ES-I3 (cell line): Measurements from ENCODE around the gene PLCB4.

Source experiments
- H3K36me3 ChIP-seq: 2 replicates; pipeline ENCODE4 v1.6.1; 2013; ENCODE audit warnings: mild to moderate bottlenecking, low read length, control low read depth, moderate library complexity; ENCODE audit not compliant: insufficient read depth
- H3K4me1 ChIP-seq: 2 replicates; pipeline ENCODE4 v1.6.1; 2013; ENCODE audit warnings: mild to moderate bottlenecking, control low read depth, low read length; ENCODE audit not compliant: insufficient read depth
- H3K9ac ChIP-seq: 2 replicates; pipeline ENCODE4 v1.6.1; 2013; ENCODE audit warnings: low read depth, mild to moderate bottlenecking, low read length, moderate library complexity
- H3K9me3 ChIP-seq: 2 replicates; pipeline ENCODE4 v1.6.1; 2013; ENCODE audit warnings: mild to moderate bottlenecking, low read length, moderate library complexity; ENCODE audit not compliant: control insufficient read depth, insufficient read depth

The PLCB4 gene

DNA sequence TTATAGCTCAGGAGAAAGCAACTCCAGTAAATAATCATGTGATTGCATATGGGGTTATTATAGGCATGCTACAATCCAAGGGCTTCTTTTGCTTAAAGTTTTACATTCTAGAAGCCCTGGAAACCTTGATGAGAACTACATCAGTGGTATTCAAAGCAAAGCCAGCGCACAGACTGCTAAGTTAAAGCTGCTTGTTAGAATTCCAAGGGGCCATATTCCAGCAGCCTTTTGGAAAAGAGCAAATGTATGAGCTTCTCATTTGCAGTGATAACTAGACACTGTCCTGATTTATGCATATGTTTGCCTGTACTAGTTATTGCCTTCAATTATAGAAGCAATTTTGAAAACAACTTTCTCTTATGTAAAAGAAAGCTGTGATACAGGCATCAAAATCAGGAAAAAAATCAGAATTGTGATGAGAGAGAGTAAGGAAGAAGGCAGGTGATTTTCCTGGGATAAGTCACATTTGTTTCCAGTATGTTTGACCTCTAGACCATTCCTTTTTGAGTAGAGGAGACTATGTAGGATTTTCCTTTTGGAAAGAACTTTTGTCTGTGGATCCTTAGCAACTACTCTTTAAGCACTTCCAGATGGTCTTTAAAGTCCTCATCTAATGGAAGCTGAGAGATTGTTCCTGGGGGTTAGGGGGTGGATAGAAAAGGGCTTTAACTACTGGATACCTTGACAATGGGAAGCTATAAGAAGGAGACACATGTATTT lies 159.2 kb downstream of the PLCB4 start:
- Histone ChIP-seq H3K9ac (no peak overlapping the region), H3K9me3 (no peaks in the 10 kb centered on the region), H3K36me3 (0 out of 2 replicates have a peak, but pooled peaks cover 3% of the 10 kb centered on the region), H3K4me1 (0 out of 2 replicates have a peak, but pooled peaks cover 3% of the 10 kb centered on the region)

GRCh38 chr20:9228774-9229450 lies 160.0 kb downstream of the PLCB4 start:
- no peaks in the 10 kb centered on the region for H3K9me3 ChIP-seq
- no peak overlapping the region for H3K9ac ChIP-seq
- 0 out of 2 replicates have a peak, but pooled peaks cover 3% of the 10 kb centered on the region for H3K4me1 ChIP-seq
- H3K36me3 ChIP-seq, result 0 out of 2 replicates have a peak, but pooled peaks cover 3% of the 10 kb centered on the region

DNA sequence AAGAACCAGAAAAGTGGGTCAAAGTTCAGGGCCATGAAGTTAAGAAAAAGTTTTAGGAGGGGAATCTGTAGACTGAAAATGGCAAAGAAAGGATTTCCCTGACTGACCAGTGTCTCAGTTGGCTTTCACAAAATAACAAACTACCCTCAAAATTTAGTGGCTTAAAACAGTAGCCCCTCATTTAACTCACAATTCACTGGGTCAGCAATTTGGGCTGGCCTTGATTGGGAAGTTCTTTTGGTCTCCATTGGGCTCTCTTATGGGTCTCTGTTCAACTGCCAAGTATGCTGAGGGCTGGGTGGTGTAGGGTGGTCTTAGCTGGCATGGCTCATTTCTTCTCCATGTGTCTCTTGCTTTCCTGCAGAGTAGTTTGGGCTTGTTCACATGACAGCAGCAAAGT lies 161.5 kb downstream of the PLCB4 start:
- no peaks in the 10 kb centered on the region for H3K9me3 ChIP-seq
- 0 out of 2 replicates have a peak, but pooled peaks cover 3% of the 10 kb centered on the region for H3K4me1 ChIP-seq
- H3K36me3 ChIP-seq, result 0 out of 2 replicates have a peak, but pooled peaks cover 3% of the 10 kb centered on the region
- H3K9ac ChIP-seq, result no peak overlapping the region

GRCh38 chr20:9233804-9234203 lies 164.9 kb downstream of the PLCB4 start:
- Histone ChIP-seq H3K9me3 (peaks cover 11% of the 10 kb centered on the region), H3K9ac (no peak overlapping the region), H3K36me3 (no peaks in the 10 kb centered on the region; the same call in 1 of the 2 replicates), H3K4me1 (no peaks in the 10 kb centered on the region)

- Histone ChIP-seq H3K9ac (no peak overlapping the region), H3K4me1 (no peaks in the 10 kb centered on the region), H3K9me3 (peaks cover 11% of the 10 kb centered on the region), H3K36me3 (no peaks in the 10 kb centered on the region; the same call in 1 of the 2 replicates)
These were observed 166.6 kb downstream of the PLCB4 start for GRCh38 chr20:9235518-9235917.

GRCh38 chr20:9236458-9236857 lies 167.6 kb downstream of the PLCB4 start:
- H3K4me1 ChIP-seq, result peaks cover 4% of the 10 kb centered on the region; the same call in 1 of the 2 replicates
- no peak overlapping the region for H3K9ac ChIP-seq
- no peaks in the 10 kb centered on the region; the same call in 1 of the 2 replicates for H3K36me3 ChIP-seq
- H3K9me3 ChIP-seq, result peaks cover 11% of the 10 kb centered on the region

- peaks cover 4% of the 10 kb centered on the region; the same call in 1 of the 2 replicates for H3K4me1 ChIP-seq
- H3K36me3 ChIP-seq, result no peaks in the 10 kb centered on the region; the same call in 1 of the 2 replicates
- no peak overlapping the region for H3K9ac ChIP-seq
- peaks cover 3% of the 10 kb centered on the region for H3K9me3 ChIP-seq
These were observed 172.4 kb downstream of the PLCB4 start for GRCh38 chr20:9241232-9241692.

DNA sequence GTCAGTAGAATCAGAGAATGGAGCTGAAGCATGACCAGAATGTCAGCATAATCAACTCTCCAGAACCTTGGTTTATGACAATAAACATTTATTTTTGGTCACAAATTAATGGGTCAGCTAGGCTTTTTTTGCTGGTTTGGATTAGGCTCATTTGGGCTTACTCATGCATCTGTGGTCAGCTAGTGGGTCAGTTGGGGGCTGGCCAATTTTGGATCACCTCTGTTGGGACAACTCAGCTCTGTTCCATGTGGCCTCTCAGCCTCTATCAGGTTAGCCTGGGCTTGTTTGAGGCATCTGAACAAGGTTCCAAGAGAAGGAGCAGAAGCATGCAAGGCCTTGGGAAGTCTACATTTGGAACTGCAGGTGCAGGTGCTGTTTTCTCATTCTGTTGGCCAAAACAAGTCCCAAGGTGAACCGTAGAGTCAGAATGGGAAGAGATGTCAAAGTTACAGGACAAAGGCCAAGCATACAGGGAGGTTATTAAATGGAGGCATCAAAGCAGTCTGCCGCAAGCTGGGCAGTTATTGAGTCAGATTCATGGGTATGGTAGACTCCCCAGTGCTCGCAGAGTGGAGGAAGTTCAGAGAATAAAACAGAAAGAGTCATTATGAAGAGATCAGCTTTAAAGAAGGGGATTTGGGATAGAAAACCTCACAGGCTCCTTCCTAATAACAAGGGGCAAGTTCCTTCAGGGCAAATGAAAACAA lies 173.0 kb downstream of the PLCB4 start:
- Histone ChIP-seq H3K36me3 (no peaks in the 10 kb centered on the region; the same call in 1 of the 2 replicates), H3K4me1 (peaks cover 4% of the 10 kb centered on the region; the same call in 1 of the 2 replicates), H3K9me3 (no peaks in the 10 kb centered on the region), H3K9ac (no peak overlapping the region)

DNA sequence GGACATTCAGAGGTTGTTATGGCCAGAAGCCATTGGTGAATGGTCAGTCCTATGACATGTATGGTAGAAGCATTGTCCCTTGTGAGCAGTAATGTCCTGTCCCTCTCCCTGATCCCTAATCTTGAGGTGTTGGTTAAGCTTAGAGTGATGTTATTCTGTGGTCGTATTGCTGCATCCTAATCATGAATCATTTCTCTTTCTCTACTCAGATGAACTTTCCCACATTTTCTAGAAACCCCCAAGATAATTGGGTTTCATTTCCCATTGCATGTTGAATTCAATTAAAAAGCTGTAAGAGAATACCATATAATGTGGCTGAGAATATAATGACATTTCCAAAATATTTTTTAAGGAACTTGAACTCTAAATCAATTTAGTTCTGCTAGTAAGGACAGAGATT lies 175.1 kb downstream of the PLCB4 start:
- Histone ChIP-seq H3K9ac (no peak overlapping the region), H3K9me3 (no peaks in the 10 kb centered on the region), H3K4me1 (peaks cover 4% of the 10 kb centered on the region; the same call in 1 of the 2 replicates), H3K36me3 (no peaks in the 10 kb centered on the region)

GRCh38 chr20:9244811-9245210 lies 175.9 kb downstream of the PLCB4 start:
- H3K9ac ChIP-seq, result no peak overlapping the region
- H3K4me1 ChIP-seq, result peaks cover 4% of the 10 kb centered on the region; the same call in 1 of the 2 replicates
- H3K9me3 ChIP-seq, result no peaks in the 10 kb centered on the region
- H3K36me3 ChIP-seq, result no peaks in the 10 kb centered on the region

DNA sequence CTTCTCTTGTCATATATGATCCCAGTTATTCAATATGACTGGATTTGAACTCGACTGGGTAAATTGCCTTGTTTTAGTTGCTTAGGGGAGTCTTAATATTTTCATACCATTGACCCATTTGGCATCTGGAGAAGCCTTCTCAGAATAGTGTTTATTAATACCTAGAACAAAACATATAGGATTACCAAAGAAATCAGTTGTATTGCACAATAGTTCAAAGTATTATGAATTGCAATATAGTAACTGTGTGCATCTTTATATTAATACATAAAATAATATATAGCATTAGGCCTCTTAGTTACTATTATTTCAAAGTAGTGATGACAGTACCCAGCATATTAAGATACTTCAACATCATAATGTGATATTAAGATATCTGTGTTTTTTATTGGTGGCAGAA lies 177.8 kb downstream of the PLCB4 start:
- no peaks in the 10 kb centered on the region for H3K9me3 ChIP-seq
- no peaks in the 10 kb centered on the region for H3K4me1 ChIP-seq
- no peak overlapping the region for H3K9ac ChIP-seq
- H3K36me3 ChIP-seq, result no peaks in the 10 kb centered on the region

GRCh38 chr20:9250511-9250910 lies 181.6 kb downstream of the PLCB4 start:
- Histone ChIP-seq H3K4me1 (no peaks in the 10 kb centered on the region), H3K9me3 (no peaks in the 10 kb centered on the region), H3K36me3 (no peaks in the 10 kb centered on the region), H3K9ac (no peak overlapping the region)

DNA sequence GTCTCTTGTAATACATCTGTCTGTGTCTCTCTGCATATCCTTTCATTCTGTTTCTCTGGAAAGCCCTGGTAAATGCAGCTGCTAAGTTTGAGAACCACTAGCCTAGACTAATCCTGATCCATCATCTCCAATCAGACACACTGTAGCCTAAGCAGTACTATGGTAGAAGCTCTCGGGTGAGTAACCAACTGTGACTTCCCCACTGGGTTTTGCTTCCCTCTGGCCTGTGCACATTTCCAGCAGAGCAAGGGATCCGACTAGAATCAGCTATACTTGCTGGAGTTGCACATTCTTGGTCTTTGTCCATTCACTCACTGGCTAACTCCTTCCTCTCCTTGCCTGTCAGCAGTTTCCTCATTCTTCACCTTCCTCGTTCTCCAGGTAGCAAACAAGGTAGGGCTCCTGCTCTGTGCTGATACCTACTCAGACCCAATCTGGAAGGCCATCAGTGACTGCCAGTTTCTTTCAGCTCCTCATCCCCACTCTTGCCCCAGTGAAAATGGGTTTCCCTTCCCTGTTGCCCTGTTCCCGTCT lies 184.2 kb downstream of the PLCB4 start:
- Histone ChIP-seq H3K4me1 (no peaks in the 10 kb centered on the region), H3K36me3 (no peaks in the 10 kb centered on the region), H3K9me3 (no peaks in the 10 kb centered on the region), H3K9ac (no peak overlapping the region)

- Histone ChIP-seq H3K9ac (no peak overlapping the region), H3K36me3 (no peaks in the 10 kb centered on the region), H3K4me1 (no peaks in the 10 kb centered on the region), H3K9me3 (no peaks in the 10 kb centered on the region)
These were observed 186.3 kb downstream of the PLCB4 start for GRCh38 chr20:9255171-9255570.
